Effector CD4-positive, alpha-beta T cell (primary cell): Measurements from ENCODE around the gene TRIOBP.
"Not testable (repeated sequence)": the region's sequence is repeated elsewhere in the genome, so short reads cannot be mapped to it uniquely, and the experiment has no call there.

Experiments
- DNase-seq: peaks from one replicate; pipeline ENCODE4 v3.0.0-alpha.2; 2020
- total RNA-seq: gene quantifications from one replicate; lab custom pipeline; 2026; lab: John Stamatoyannopoulos, UW

The TRIOBP gene, protein sequence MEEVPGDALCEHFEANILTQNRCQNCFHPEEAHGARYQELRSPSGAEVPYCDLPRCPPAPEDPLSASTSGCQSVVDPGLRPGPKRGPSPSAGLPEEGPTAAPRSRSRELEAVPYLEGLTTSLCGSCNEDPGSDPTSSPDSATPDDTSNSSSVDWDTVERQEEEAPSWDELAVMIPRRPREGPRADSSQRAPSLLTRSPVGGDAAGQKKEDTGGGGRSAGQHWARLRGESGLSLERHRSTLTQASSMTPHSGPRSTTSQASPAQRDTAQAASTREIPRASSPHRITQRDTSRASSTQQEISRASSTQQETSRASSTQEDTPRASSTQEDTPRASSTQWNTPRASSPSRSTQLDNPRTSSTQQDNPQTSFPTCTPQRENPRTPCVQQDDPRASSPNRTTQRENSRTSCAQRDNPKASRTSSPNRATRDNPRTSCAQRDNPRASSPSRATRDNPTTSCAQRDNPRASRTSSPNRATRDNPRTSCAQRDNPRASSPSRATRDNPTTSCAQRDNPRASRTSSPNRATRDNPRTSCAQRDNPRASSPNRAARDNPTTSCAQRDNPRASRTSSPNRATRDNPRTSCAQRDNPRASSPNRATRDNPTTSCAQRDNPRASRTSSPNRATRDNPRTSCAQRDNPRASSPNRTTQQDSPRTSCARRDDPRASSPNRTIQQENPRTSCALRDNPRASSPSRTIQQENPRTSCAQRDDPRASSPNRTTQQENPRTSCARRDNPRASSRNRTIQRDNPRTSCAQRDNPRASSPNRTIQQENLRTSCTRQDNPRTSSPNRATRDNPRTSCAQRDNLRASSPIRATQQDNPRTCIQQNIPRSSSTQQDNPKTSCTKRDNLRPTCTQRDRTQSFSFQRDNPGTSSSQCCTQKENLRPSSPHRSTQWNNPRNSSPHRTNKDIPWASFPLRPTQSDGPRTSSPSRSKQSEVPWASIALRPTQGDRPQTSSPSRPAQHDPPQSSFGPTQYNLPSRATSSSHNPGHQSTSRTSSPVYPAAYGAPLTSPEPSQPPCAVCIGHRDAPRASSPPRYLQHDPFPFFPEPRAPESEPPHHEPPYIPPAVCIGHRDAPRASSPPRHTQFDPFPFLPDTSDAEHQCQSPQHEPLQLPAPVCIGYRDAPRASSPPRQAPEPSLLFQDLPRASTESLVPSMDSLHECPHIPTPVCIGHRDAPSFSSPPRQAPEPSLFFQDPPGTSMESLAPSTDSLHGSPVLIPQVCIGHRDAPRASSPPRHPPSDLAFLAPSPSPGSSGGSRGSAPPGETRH (N-terminal part only)
- total RNA-seq: 30.6 reads per million, percentile 57 among the genes with 10 or more reads in this experiment

DNA sequence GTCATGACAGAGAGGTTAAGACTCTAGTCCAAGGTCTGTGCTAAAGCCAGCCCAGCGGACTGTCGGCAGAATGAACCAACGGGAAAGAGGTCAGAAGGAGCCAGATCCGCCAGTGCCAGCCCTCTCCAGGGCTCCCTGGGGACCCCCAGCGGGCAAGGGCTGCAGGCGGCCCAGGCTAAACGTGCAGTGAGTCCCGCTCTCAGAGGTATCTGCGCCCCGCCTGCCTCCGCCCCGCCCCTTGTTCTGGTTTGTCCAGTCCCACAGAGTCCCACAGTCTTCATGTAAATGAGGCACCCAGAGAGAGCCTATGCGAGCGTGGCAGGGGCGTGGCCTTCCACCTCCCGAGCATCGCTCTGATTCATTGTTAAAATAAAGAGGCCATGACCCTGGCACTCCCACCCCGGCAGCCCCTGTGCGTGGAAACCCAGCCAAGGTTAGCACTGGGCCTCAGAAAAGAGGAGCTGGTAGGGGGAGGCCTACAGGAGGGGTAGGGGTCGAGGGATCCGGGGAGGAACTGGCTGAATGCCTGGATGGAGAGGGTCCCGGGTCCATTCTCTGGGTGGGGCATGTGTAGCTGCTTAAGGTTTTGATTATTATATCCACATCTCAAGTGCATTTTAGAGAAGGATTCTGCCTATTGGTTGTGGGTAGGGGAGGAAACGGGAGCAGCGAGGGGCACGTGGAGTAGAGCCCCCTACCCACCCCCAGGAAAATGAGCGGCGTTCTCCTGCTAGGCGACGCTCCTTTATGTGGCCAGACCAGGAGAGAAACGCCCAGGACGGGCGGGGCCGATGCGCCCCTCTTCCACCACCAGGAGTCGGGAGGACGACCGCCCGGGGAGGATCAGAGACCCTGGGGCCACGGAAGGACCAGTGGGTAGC, at the start of gene TRIOBP:
Gene TRIOBP (plus strand): TSS at position 392 of the 881 bp plus-strand sequence. CDS start 4,318 bp downstream, outside the sequence.
- peak; percentile 77 for DNase-seq

DNA sequence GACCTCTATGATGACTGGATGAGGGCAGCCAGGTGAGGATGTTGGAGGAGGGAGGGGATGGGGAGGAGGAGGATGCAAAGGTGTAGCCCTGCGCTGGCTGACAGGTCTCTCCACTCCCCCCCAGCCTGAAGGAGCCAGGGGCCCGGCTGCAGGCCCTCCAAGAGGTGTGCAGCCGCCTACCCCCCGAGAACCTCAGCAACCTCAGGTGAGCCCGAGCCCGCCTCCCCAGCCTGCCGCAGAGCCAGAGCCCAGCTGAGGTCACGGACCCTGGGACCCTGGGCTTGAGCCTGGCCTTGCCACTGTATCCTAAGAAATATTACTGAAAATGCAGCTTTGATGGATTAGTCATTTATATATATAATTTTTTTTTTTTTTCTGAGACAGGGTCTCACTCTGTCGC, 49.5 kb upstream of the TRIOBP start:
- DNase-seq: no peak

DNA sequence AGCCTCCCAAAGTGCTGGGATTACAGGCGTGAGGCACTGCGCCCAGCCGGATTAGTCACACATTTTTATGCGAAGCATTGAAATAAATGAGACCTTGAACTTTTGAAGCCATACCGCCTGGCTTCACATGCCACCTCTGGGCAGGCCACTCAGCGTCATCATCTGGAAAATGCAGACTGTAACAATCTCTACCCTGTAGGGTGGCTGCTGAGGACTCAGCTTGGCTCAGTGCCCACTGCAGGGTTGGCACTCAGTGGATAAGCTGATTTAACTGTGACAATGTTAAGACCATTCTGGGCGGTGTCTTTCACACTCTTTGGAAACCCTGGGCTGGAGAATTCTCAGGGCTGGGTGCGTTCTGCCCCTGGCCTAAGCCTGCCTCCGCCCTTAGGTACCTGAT, 48.9 kb upstream of the TRIOBP start:
- no peak for DNase-seq

DNA sequence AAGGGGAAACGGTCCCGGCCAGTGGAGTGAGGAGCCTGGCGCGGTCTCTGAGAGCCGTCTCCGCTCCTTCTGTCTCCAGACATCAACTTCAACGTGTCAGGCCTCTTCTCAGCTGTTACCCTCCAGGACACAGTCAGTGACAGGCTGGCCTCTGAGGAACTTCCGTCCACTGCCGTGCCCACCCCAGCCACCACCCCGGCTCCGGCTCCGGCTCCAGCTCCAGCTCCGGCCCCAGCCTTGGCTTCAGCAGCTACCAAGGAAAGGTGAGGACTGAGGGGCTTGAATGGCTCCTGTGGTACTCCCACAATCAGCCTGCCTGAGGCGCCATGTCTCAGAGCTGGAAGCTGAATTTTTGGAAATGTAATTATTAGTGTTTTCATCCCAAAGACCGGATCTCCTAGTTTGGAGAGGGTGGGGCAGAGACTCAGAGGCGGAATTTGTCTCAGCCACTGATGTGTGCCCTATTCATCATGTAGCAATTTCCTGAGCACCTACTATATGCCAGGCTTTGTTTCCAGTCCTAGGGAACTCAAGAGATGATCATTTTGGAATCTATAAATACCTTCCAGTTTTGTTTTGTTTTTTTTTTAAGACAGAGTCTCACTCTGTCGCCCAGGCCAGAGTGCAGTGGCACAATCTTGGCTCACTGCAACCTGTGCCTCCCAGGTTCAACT, 46.2 kb upstream of the TRIOBP start:
- DNase-seq: no peak

DNA sequence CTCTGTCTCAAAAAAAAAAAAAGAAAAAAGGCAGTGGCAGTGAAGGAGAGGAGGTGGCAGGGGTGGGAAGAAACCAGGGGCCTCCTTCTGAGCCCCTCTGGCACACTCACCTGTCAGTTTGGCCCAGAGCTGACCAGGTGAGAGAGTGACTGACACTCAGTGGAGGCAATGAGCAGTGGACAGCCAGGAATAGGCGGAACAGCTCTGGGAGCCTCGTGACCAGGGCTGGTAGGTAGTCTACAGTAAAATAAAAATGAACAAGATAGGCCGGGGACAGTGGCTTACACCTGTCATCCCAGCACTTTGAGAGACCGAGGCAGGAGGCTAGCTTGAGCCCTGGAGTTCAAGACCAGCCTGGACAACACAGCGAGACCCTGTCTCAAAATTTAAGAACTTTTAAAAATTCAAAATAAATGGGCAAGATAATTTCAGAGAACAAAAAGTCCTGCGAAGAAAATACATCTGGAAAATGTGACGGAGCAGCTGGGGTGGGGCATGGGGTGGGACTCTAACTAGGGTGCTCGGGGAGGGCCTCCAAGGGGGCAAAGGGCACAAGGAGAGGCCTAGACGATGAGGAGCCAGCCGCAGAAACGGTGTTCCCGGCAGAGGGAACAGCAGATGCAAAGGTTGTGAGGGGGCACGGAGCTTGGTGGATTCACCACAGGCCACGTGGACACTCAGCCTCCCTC, 42.1 kb upstream of the TRIOBP start:
- DNase-seq: no peak

DNA sequence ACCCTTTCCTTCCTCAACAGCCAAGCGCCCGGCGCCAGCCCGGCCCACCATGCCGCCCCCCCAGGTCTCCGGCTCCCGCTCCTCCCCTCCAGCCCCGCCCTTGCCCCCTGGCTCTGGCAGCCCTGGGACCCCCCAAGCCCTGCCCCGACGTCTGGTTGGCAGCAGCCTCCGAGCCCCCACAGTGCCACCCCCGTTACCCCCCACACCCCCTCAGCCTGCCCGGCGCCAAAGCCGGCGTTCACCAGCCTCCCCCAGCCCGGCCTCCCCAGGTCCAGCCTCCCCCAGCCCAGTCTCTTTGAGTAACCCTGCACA, 41.6 kb upstream of the TRIOBP start:
- DNase-seq: no peak

DNA sequence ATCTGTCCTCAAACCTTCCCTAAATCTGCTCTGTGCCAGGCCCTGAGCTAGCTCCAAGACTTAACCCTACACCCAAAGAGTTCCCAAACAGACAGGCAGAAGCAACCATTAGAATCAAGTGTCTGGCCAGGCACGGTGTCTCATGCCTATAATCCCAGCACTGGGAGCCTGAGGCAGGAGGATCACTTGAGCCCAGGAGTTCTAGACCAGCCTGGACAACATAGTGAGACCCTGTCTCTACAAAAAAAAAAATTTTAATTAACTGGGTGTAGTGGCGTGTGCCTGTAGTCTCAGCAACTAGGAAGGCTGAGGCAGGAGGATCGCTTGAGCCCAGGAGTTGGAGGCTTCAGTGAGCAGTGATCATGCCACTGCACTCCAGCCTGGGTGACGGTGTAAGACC, 40.3 kb upstream of the TRIOBP start:
- DNase-seq: not testable (repeated sequence)

DNA sequence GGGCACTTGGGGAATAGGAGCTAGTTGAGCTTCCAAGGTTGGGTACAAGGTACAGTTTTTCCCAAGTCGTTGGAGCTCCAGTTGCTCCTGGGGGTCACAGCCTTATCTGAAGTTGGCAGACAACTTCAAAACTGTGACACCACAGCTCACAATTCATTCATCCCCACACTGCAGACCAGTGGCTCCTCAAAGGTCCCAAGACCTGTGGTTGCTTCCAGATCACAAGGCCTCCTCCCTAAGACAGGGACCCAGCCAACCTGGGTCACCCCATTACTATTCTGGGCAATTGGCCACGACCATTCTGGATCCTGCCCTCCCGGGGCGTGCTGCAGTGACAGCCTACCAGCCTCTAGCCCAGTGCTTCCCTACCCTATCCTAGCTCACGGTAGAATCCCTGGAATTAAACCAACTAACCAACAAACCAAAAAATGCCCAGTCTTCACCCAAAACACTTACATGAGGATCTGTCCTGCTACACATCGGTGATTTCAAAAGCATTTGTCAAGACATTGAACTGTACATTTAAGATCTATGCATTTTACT, 39.2 kb upstream of the TRIOBP start:
- no peak for DNase-seq

DNA sequence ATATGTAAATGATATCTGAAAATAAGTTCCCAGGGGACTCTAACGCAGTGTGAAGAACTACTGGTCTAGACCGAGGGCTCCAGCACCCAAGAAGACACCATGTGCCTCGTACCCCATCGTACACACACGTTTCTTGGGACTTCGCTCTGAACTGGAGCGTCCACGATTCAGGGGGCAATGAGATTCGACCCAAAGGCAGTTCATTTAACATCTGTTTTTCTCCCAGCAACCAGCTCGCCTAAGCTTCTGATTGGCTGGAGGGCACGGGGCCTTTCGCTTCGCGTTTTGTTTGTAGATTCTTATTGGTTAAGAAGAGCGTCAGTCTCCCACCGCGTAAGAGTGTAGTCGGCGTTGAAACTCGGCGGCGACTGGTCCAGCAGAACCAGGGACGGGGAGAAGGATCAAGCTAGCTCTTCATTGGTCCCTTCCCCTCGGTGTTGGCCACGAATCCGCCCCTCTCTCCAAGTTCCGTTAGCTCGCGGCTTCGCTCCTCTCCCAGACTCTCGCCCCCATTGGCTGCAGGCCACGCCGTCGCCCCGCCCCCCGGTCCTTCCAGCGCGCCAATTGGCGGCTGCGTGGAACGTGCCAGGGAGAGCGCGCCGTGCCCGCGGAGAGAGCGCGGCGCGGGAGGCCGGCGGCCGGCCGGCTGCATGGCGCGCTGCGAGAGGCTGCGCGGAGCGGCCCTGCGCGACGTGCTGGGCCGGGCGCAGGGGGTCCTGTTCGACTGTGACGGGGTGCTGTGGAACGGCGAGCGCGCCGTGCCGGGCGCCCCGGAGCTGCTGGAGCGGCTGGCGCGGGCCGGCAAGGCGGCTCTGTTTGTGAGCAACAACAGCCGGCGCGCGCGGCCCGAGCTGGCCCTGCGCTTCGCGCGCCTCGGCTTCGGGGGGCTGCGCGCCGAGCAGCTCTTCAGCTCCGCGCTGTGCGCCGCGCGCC, 38.4 kb upstream of the TRIOBP start, which contains the start of gene PDXP:
Gene PDXP (plus strand): TSS at position 591 of the 933 bp plus-strand sequence. CDS start 60 bp downstream, at position 651.
- peak; percentile 95 for DNase-seq

DNA sequence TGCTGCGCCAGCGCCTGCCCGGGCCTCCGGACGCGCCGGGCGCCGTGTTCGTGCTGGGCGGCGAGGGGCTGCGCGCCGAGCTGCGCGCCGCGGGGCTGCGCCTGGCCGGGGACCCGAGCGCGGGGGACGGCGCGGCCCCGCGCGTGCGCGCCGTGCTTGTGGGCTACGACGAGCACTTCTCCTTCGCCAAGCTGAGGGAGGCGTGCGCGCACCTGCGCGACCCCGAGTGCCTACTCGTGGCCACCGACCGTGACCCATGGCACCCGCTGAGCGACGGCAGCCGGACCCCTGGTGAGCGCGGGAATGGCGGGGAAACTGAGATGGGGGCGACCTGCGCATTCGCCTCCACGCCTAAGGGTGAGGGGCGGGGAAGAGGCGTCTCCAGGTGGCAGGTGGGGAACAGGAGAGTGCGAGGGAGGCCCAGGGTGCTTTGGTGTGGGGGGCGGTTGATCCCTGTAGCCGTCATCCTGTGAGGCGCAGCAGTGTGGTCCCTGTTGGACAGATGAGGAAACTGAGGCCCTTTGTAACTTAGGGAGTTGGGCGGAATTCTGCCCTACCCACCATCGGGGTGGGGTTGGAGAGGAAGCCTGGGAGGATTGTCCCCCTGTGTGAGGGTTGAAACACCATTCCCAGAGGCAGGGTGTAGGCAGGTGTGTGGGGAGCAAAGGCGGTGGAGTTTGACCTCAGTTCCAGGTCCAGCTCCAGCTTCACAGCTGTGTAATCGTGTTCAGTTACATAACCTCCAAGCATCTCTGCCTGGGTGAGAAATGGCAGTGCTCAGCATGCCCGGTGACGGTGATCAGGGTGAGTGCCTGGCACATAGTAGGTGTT, 37.6 kb upstream of the TRIOBP start:
- DNase-seq: no peak

DNA sequence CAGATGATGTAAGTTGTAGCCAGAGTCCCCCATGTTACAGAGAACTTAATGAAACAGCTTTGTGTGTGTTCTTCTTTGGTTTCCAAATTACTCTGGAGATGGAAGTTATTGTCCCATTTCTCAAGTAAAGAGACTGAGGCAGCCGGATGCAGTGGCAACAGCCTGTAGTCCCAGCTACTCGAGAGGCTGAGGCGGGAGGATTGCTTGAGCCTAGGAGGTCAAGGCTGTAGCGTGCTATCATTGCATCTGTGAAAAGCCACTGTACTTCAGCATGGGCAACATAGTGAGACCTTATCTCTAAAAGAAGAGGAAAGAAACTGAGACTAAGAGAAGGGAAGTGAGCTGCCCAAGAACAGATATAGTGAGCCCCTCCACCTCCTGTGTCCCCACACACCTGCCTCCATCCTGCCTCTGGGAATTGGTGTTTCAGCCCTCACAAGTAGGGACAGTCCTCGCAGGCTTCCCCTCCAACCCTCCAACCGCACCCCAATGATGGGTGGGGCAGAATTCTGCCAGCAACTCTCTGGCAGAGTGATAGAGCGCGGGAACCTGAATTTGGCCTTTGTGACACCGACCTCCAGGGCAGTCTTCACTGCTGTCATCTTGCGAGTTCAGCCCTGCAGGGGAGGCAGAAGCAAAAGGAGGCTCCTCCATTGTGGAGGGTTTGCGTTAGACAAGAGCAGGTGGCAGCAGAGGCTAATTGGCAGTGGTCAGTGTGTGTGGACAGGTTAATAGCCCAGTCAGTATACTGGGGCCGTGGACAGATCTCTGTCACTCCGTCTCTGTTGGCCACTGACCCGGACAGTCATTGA, 36.7 kb upstream of the TRIOBP start:
- no peak for DNase-seq

DNA sequence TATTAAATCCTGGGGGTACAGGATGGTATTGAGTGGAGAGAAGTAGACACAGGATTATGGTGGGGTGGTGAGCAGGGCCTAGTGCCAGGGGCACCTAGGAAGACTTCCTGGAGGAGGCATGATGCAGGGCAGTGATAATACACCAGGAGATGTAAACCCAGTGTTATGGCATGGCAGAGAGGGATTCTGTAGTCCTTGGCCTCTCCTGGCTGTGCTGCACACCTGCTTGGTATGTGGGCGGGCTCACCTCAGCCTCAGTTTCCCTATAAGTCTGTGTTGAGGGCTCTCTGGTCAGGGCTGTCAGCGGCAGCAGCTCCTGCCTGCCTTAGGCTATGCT, 36.2 kb upstream of the TRIOBP start:
- no peak for DNase-seq

DNA sequence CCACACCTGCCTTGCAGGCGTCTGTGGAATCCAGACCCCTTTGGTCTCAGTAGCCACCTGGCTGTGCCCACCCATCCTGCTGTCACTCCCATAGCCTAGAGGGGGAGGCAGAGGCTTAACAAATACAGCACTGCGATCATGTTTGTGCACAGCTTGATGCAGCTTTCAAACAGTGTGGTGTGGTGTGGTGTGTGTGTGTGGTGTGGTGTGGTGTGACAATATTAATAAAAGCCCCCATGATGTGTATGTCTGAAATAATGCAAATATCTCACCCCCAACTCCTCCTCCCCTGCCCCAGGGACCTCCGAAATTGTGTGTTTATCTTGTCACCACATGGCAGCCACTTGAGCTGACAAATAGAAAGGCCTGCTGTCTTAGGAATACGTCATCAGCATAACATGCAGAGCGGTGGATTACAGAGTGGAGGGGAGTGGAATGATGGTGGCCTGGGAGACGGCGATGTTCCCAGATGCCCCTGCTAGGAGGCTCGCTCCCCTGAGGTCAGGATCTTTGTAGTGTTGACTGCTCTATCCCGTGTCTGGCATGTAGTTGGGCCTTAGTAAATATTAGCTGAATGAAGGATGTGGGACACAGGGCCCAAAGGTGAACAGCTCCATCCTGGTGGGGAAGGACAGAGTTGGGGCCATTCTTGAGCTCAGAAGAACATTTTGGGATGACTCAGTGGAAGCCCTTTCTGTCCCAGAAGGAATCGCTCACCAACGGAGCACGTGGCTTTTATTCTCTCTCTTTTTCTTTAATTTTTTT, 35.5 kb upstream of the TRIOBP start:
- no peak for DNase-seq

DNA sequence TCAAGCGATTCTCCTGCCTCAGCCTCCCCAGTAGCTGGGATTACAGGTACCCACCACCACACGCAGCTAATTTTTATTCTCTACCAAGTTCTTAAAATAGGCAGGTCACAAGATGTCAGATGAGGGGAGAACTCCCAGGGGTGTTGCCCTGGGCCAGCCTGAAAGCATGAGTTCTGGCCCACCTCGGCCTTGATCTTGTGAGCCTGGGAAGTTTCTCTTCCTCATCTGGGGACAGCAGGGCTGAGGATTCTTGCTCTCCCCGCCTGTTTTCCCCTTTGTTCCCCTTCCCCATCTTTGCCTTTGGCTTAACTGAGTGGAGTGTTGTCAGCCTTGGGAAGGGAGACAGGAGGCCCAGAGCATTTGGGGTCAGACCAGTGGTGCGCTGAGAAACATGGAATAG, 34.8 kb upstream of the TRIOBP start:
- no peak for DNase-seq

DNA sequence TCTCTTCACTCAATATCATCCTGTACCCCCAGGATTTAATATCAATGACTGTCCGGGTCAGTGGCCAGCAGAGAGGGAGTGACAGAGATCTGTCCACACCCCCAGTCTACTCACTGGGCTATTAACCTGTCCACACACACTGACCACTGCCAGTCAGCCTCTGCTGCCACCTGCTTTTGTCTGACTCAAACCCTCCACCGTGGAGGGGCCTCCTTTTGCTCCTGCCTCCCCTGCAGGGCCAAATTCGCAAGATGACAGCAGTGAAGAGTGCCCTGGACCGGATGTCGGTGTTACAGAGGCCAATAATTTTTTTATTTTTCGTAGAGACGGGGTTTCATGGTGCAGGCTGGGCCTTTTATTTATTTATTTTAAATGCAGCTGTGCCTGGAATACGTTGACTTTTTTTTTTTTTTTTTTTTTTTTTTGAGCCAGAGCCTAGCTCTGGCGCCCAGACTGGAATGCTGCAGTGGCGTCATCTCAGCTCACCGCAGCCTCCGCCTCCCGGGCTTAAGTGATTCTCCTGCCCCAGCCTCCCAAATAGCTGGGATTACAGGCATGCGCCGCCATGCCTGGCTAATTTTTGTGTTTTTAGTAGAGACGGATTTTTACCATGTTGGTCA, 33.2 kb upstream of the TRIOBP start:
- no peak for DNase-seq
